K562 (cell line): ENCODE results near the gene SPRY2. TPM values are rescaled to one million over a fixed set of nuclear protein-coding genes. Genes with fewer than 3 reads are reported as not detected.

ENCODE experiments used
- ATAC-seq: fragments of 200-7000 bp; cut with Tn5 transposase; 3 replicates; pipeline ENCODE4 v1.9.1; 2020; ENCODE audit warnings: moderate library complexity
- BruUV-seq: library from RNA; stranded (reverse); fragments of 400-500 nt; replicated peaks from 2 replicates; lab custom pipeline; 2021; lab: Mats Ljungman, UMichigan
- CTCF ChIA-PET: fragments of 300-600 bp; formaldehyde crosslinking; extraction: SDS; loops from one replicate; lab custom pipeline; 2021; ENCODE audit warnings: low intra/inter-chr PET ratio; lab: Yijun Ruan, JAX
- POLR2A ChIA-PET: fragments of 300-600, 350-650 bp; sonication (Branson Sonifier 250); formaldehyde crosslinking; extraction: SDS; loops from one replicate; lab custom pipeline; 2021; ENCODE audit warnings: antibody characterized with exemption, inconsistent platforms; lab: Yijun Ruan, JAX
- DNase-seq, 4 experiments: peaks; one replicate each; pipeline versions ENCODE4 v3.0.0 to v3.0.0-alpha.2; 2011 to 2018; ENCODE audit warnings: low spot score in 3 of 4, mixed read lengths in 3 of 4; ENCODE audit errors: extremely low read depth in 1 of 4
- FAIRE-seq: peaks from 2 replicates; lab custom pipeline; 2011; peaks lifted over from hg19 to GRCh38; lab: Jason Lieb, UNC
- H2AFZ ChIP-seq: 2 replicates; pipeline ENCODE4 v1.6.0; 2011; ENCODE audit warnings: low read depth, low read length, control low read depth, inconsistent platforms
- H3K27ac ChIP-seq: fragments of 200-600 bp; 3 replicates; pipeline ENCODE4 v1.8.0; 2011; ENCODE audit warnings: low read depth, mild to moderate bottlenecking, control low read depth, inconsistent platforms, low read length, moderate library complexity, mixed read lengths; ENCODE audit errors: extremely low read depth
- H3K27me3 ChIP-seq, 2 experiments: fragments of 300-600 bp in 1 of 2; 2 replicates in 1 of 2; 3 replicates in 1 of 2; pipeline versions ENCODE4 v1.6.0 to v1.8.0; 2011; ENCODE audit warnings: inconsistent platforms in 2 of 2, low read length in 2 of 2, mild to moderate bottlenecking in 1 of 2, mixed read lengths in 1 of 2, moderate library complexity in 1 of 2; ENCODE audit not compliant: control insufficient read depth in 2 of 2, insufficient read depth in 2 of 2
- H3K36me3 ChIP-seq: fragments of 300-600 bp; 3 replicates; pipeline ENCODE4 v1.8.0; 2011; ENCODE audit warnings: mild to moderate bottlenecking, low read length, inconsistent platforms; ENCODE audit not compliant: control insufficient read depth, insufficient read depth
- H3K4me1 ChIP-seq, 2 experiments: fragments of 200-600 bp in 1 of 2; replicated peaks in 1 of 2; 2 replicates in 1 of 2; 3 replicates in 1 of 2; pipeline versions ENCODE4 v1.5.1 to v1.8.0; 2011; ENCODE audit warnings: inconsistent platforms in 2 of 2, low read length in 2 of 2, mild to moderate bottlenecking in 1 of 2, mixed read lengths in 1 of 2, moderate library complexity in 1 of 2; ENCODE audit not compliant: control insufficient read depth in 2 of 2, insufficient read depth in 2 of 2
- H3K4me2 ChIP-seq: 2 replicates; pipeline ENCODE4 v1.6.1; 2011; ENCODE audit warnings: low read length, control low read depth, inconsistent platforms, mixed read lengths; ENCODE audit not compliant: insufficient read depth
- H3K4me3 ChIP-seq: fragments of 200-600 bp; sonication (generic), shearing (Covaris generic); 2 replicates; pipeline ENCODE4 v1.5.1; 2016; ENCODE audit warnings: control low read depth, inconsistent platforms
- H3K79me2 ChIP-seq: fragments of 200-600 bp; 3 replicates; pipeline ENCODE4 v1.8.0; 2011; ENCODE audit warnings: low read length, inconsistent platforms; ENCODE audit not compliant: control insufficient read depth, insufficient read depth
- H3K9ac ChIP-seq, 2 experiments: 2 replicates each; pipeline versions ENCODE4 v1.6.0 to v1.6.1; 2011; ENCODE audit warnings: low read depth in 2 of 2, low read length in 2 of 2, control low read depth in 1 of 2, inconsistent platforms in 1 of 2, mild to moderate bottlenecking in 1 of 2, mixed read lengths in 1 of 2; ENCODE audit not compliant: insufficient read depth in 1 of 2
- H3K9me1 ChIP-seq: one replicate; pipeline ENCODE4 v1.6.0; 2011; ENCODE audit warnings: inconsistent platforms, mild to moderate bottlenecking, low read length, moderate library complexity; ENCODE audit not compliant: control insufficient read depth, insufficient read depth
- H3K9me3 ChIP-seq: replicated peaks from 2 replicates; pipeline ENCODE4 v1.5.1; 2011; ENCODE audit warnings: low read depth, low read length, inconsistent platforms; ENCODE audit not compliant: control insufficient read depth, insufficient read depth
- H4K20me1 ChIP-seq: replicated peaks from 2 replicates; pipeline ENCODE4 v1.6.1; 2011; ENCODE audit warnings: low read length, inconsistent platforms, mixed read lengths; ENCODE audit not compliant: control insufficient read depth, insufficient read depth
- FOSL1 ChIP-seq: fragments of 200-800 bp; sonication (Bioruptor generic); conservative IDR thresholded peaks from 2 replicates; pipeline ENCODE4 v1.6.1; 2016; ENCODE audit warnings: missing genetic modification characterization, missing compliant biosample characterization
- IRF2 ChIP-seq: sonication (generic); formaldehyde crosslinking; IDR thresholded peaks from 2 replicates; pipeline ENCODE4 v1.8.1; 2022; ENCODE audit warnings: mild to moderate bottlenecking, missing genetic modification reagents
- JUNB ChIP-seq: fragments of 450-650 bp; formaldehyde crosslinking; conservative IDR thresholded peaks from 2 replicates; pipeline ENCODE4 v1.4.0; 2020; ENCODE audit warnings: mild to moderate bottlenecking
- KDM2B ChIP-seq: fragments of 250-450 bp; sonication (Bioruptor Pico); IDR thresholded peaks from 2 replicates; pipeline ENCODE4 v1.8.0; 2021; ENCODE audit warnings: mild to moderate bottlenecking, moderate library complexity
- ZNF324 ChIP-seq: fragments of 250-450 bp; sonication (Bioruptor Pico); IDR thresholded peaks from 2 replicates; pipeline ENCODE4 v1.4.0; 2020; ENCODE audit warnings: mild to moderate bottlenecking
- ZNF354B ChIP-seq: fragments of 250-450 bp; sonication (Bioruptor Pico); IDR thresholded peaks from 2 replicates; pipeline ENCODE4 v1.4.0; 2020
- ZNF444 ChIP-seq: fragments of 250-450 bp; sonication (Bioruptor Pico); IDR thresholded peaks from 2 replicates; pipeline ENCODE4 v1.4.0; 2020; ENCODE audit warnings: mild to moderate bottlenecking, moderate library complexity
- WGBS: fragments of 100-300 bp; shearing (Covaris generic); methylation state at CpG from one replicate; pipeline ENCODE4 v1.1.6; 2016; ENCODE audit warnings: low coverage, mixed read lengths; ENCODE audit not compliant: insufficient coverage; ENCODE audit errors: missing lambda C conversion rate; 5-methylcytosine and 5-hydroxymethylcytosine counted together
- in situ Hi-C: fragments of 300-500 bp; cut with MboI; formaldehyde crosslinking; loops from 4 replicates; pipeline ENCODE4 v1.15.0; 2018; ENCODE audit warnings: inconsistent platforms, mixed read lengths
- intact Hi-C: fragments of 100-400 bp; cut with micrococcal nuclease; formaldehyde crosslinking; loops from 2 replicates; pipeline ENCODE4 v1.14.2; 2022
- polyA plus RNA-seq, 8 experiments: library from polyadenylated mRNA; depleted of rRNA in 4 of 8; stranded (reverse) in 5 of 8; unstranded in 3 of 8; fragments of >200 nt; fragmentation: Nextera tagmentation in 2 of 8; fragmentation: Illumina TruSeq in 1 of 8; extraction: Ambion mirVana in 2 of 8; extraction: Trizol in 1 of 8; gene quantifications; 2 replicates each; pipeline versions ENCODE4 v1.2.1 to v1.2.3, GENCODE V29; 2011 to 2014; ENCODE audit warnings: inconsistent platforms in 1 of 8, missing spikeins in 1 of 8
- total RNA-seq, 7 experiments: library from RNA; depleted of rRNA in 6 of 7; stranded (reverse); fragments of >200 nt in 6 of 7; fragmentation: Illumina TruSeq in 2 of 7; extraction: Trizol in 2 of 7; gene quantifications; 2 replicates each; pipeline versions ENCODE4 v1.2.1 to v1.2.3, GENCODE V29; 2011 to 2021; ENCODE audit warnings: low replicate concordance in 1 of 7
- TF ChIP-seq, protein P1 (sequence below): IDR thresholded peaks from 2 replicates; pipeline ENCODE4 v1.6.1; 2012; ENCODE audit warnings: low read depth, low read length, improper control_type of control experiment, borderline replicate concordance

The SPRY2 gene
- total and polyA plus RNA-seq, 9 of the 15 experiments (the other 6 are each of a cell fraction or from before 2014, with no cell fraction given), result 1.8 to 7.8 (median 3.4) TPM

GRCh38 chr13:80336370-80336769 lies 4.6 kb downstream of the SPRY2 start:
- Histone ChIP-seq H3K36me3 (peaks cover 15% of the 10 kb centered on the region; the same call in 2 of the 3 replicates), H3K27ac (no peak overlapping the region), H3K9me1 (no peaks in the 10 kb centered on the region), H3K9me3 (no peaks in the 10 kb centered on the region), H3K9ac (no peak overlapping the region), H3K27me3 (no peaks in the 10 kb centered on the region), H3K4me3 (no peak overlapping the region), H3K4me1 (peaks cover 0 to 21% of the 10 kb centered on the region in 2 experiments; a peak in 2 of 5 replicates), H3K4me2 (no peak overlapping the region), H4K20me1 (no peaks in the 10 kb centered on the region), H3K79me2 (peaks cover 44% of the 10 kb centered on the region), H2AFZ (no peak overlapping the region)
- ChIA-PET POLR2A (no interaction called here), CTCF (no interaction called here)
- DNase-seq (no peak), FAIRE-seq (no peak), ATAC-seq (no peak)
- no peak for TF ChIP-seq KDM2B (CRISPR knock-in tag)
- TF ChIP-seq ZNF354B, result no peak
- TF ChIP-seq JUNB, result no peak
- no peak for TF ChIP-seq ZNF444
- 79% methylated on average over 2 of the region's 2 CpGs for WGBS
- in situ Hi-C loops, result loop anchor here (25.0 kb wide), 1 partner anchor 899 kb away; no protein-coding TSS in a partner anchor
- no TSS peak for BruUV-seq
- intact Hi-C loops, result no loop called here

DNA sequence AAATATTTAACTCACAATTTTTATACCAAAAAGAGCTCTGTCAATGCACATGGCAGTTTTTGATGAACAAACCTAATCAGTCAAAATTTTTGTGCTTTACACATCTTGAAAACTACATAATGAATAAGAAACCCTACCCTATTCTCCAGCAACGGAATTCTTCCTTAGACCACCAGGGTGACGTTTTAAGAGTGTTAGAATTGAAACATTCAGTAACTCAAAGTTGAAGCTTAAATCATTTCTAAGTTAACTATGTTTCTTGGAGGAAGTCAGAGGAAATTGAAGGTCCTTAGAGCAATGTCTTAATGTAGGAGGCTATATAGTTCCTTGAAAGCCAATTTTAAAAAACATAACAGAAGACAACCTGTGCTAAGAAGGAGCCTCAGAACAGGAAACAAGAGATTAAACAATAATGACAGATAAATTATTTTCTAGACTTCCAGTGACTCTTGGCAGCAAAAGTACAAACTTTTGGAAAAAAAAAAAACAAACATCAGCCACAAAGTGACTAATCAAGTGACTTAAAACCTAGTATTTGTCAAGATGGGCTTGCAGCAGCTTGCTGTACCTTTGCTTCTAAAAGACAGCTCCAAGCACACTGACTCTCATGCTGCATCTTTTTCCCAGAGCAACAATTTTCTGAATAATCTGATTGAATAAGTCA lies 6.2 kb downstream of the SPRY2 start:
- in situ Hi-C loops, result loop anchor here (25.0 kb wide), 1 partner anchor 897 kb away; no protein-coding TSS in a partner anchor
- Histone ChIP-seq H3K4me1 (peaks cover 0 to 13% of the 10 kb centered on the region in 2 experiments; a peak in 2 of 5 replicates), H4K20me1 (no peaks in the 10 kb centered on the region), H3K9me1 (no peaks in the 10 kb centered on the region), H3K27ac (no peak overlapping the region), H3K36me3 (peaks cover 15% of the 10 kb centered on the region; the same call in 2 of the 3 replicates), H3K9me3 (no peaks in the 10 kb centered on the region), H2AFZ (no peak overlapping the region), H3K79me2 (peaks cover 34% of the 10 kb centered on the region), H3K9ac (no peak overlapping the region), H3K4me3 (no peak overlapping the region), H3K4me2 (no peak overlapping the region), H3K27me3 (no peaks in the 10 kb centered on the region)
- ChIA-PET CTCF (no interaction called here), POLR2A (interaction anchor here (0.6 kb wide), 1 partner anchor 25 kb away, joined by 3 read pairs; no protein-coding TSS in a partner anchor)
- intact Hi-C loops, result no loop called here
- ATAC-seq (no peak), DNase-seq (no peak), FAIRE-seq (no peak)
- BruUV-seq, result no TSS peak
- TF ChIP-seq ZNF324 (CRISPR knock-in tag) (no peak), IRF2 (CRISPR knock-in tag) (no peak), FOSL1 (tag) (no peak)
- TF ChIP-seq, protein P1, sequence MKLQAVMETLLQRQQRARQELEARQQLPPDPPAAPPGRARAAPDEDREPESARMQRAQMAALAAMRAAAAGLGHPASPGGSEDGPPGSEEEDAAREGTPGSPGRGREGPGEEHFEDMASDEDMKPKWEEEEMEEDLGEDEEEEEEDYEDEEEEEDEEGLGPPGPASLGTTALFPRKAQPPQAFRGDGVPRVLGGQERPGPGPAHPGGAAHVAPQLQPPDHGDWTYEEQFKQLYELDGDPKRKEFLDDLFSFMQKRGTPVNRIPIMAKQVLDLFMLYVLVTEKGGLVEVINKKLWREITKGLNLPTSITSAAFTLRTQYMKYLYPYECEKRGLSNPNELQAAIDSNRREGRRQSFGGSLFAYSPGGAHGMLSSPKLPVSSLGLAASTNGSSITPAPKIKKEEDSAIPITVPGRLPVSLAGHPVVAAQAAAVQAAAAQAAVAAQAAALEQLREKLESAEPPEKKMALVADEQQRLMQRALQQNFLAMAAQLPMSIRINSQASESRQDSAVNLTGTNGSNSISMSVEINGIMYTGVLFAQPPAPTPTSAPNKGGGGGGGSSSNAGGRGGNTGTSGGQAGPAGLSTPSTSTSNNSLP, result no peak
- WGBS, result 69% methylated on average over 2 of the region's 2 CpGs
